ENCODE results near the gene BTBD2. TPM values are rescaled to one million over a fixed set of nuclear protein-coding genes. Genes with fewer than 3 reads are reported as not detected.
A peak's percentile ranks its signal among the peaks of the same experiment; 100 is the strongest.

BTBD2 gene
- total RNA-seq, 1 experiment from 2014 or later: 32.6 TPM

- Histone ChIP-seq H3K9me3 (replicated peaks) (no peaks in the 10 kb centered on the region), H3K27me3 (replicated peaks) (no peaks in the 10 kb centered on the region), H3K4me1 (replicated peaks) (no peaks in the 10 kb centered on the region), H3K4me3 (no peak overlapping the region), H3K36me3 (peaks cover 65% of the 10 kb centered on the region), H3K27ac (no peak overlapping the region)
- no peak for DNase-seq (ENCODE audit: low read depth in 1 of 2, low spot score in 2 of 2)
Observed at GRCh38 chr19:1984357-1984756, 31.2 kb downstream of the BTBD2 start.

GRCh38 chr19:1981253-1981652 is 34.3 kb downstream of the BTBD2 start:
- no peaks in the 10 kb centered on the region for H3K27me3 ChIP-seq (replicated peaks)
- no peak for DNase-seq (ENCODE audit: low read depth in 1 of 2, low spot score in 2 of 2)
- peaks cover 58% of the 10 kb centered on the region for H3K36me3 ChIP-seq
- no peak overlapping the region for H3K4me3 ChIP-seq
- H3K9me3 ChIP-seq (replicated peaks): no peaks in the 10 kb centered on the region
- H3K27ac ChIP-seq: no peak overlapping the region
- no peaks in the 10 kb centered on the region for H3K4me1 ChIP-seq (replicated peaks)

GRCh38 chr19:1980809-1981181 is 34.7 kb downstream of the BTBD2 start:
- Histone ChIP-seq H3K36me3 (peaks cover 55% of the 10 kb centered on the region), H3K27ac (no peak overlapping the region), H3K27me3 (replicated peaks) (no peaks in the 10 kb centered on the region), H3K4me1 (replicated peaks) (no peaks in the 10 kb centered on the region), H3K9me3 (replicated peaks) (no peaks in the 10 kb centered on the region), H3K4me3 (no peak overlapping the region)
- DNase-seq (ENCODE audit: low read depth in 1 of 2, low spot score in 2 of 2): no peak

- H3K9me3 ChIP-seq (replicated peaks): no peaks in the 10 kb centered on the region
- no peaks in the 10 kb centered on the region for H3K27me3 ChIP-seq (replicated peaks)
- H3K36me3 ChIP-seq: peaks cover 57% of the 10 kb centered on the region
- DNase-seq (ENCODE audit: low read depth in 1 of 2, low spot score in 2 of 2): no peak
- no peak overlapping the region for H3K27ac ChIP-seq
- H3K4me1 ChIP-seq (replicated peaks): no peaks in the 10 kb centered on the region
- H3K4me3 ChIP-seq: no peak overlapping the region
Observed at GRCh38 chr19:1980091-1980808, 35.3 kb downstream of the BTBD2 start.

GRCh38 chr19:1979642-1980041 is 35.9 kb downstream of the BTBD2 start:
- no peak overlapping the region for H3K27ac ChIP-seq
- no peaks in the 10 kb centered on the region for H3K4me1 ChIP-seq (replicated peaks)
- no peaks in the 10 kb centered on the region for H3K9me3 ChIP-seq (replicated peaks)
- H3K36me3 ChIP-seq: peaks cover 53% of the 10 kb centered on the region
- no peak overlapping the region for H3K4me3 ChIP-seq
- DNase-seq (ENCODE audit: low read depth in 1 of 2, low spot score in 2 of 2): peak in 1 of 2 experiments; percentile 43
- H3K27me3 ChIP-seq (replicated peaks): no peaks in the 10 kb centered on the region

- Histone ChIP-seq H3K27ac (no peak overlapping the region), H3K27me3 (replicated peaks) (no peaks in the 10 kb centered on the region), H3K4me1 (replicated peaks) (no peaks in the 10 kb centered on the region), H3K36me3 (peaks cover 52% of the 10 kb centered on the region), H3K9me3 (replicated peaks) (no peaks in the 10 kb centered on the region), H3K4me3 (no peak overlapping the region)
- no peak for DNase-seq (ENCODE audit: low read depth in 1 of 2, low spot score in 2 of 2)
Observed at GRCh38 chr19:1979017-1979416, 36.5 kb downstream of the BTBD2 start.

GRCh38 chr19:1978346-1978894 is 37.1 kb downstream of the BTBD2 start:
- Histone ChIP-seq H3K9me3 (replicated peaks) (no peaks in the 10 kb centered on the region), H3K36me3 (peaks cover 51% of the 10 kb centered on the region), H3K4me1 (replicated peaks) (no peaks in the 10 kb centered on the region), H3K4me3 (no peak overlapping the region), H3K27ac (no peak overlapping the region), H3K27me3 (replicated peaks) (no peaks in the 10 kb centered on the region)
- DNase-seq (ENCODE audit: low read depth in 1 of 2, low spot score in 2 of 2): no peak

GRCh38 chr19:1977120-1977519 is 38.4 kb downstream of the BTBD2 start:
- peaks cover 45% of the 10 kb centered on the region for H3K36me3 ChIP-seq
- no peak overlapping the region for H3K27ac ChIP-seq
- no peaks in the 10 kb centered on the region for H3K27me3 ChIP-seq (replicated peaks)
- no peaks in the 10 kb centered on the region for H3K9me3 ChIP-seq (replicated peaks)
- H3K4me1 ChIP-seq (replicated peaks): no peaks in the 10 kb centered on the region
- no peak for DNase-seq (ENCODE audit: low read depth in 1 of 2, low spot score in 2 of 2)
- no peak overlapping the region for H3K4me3 ChIP-seq

- Histone ChIP-seq H3K4me1 (replicated peaks) (no peaks in the 10 kb centered on the region), H3K27ac (no peak overlapping the region), H3K9me3 (replicated peaks) (no peaks in the 10 kb centered on the region), H3K27me3 (replicated peaks) (no peaks in the 10 kb centered on the region), H3K4me3 (no peak overlapping the region), H3K36me3 (peaks cover 47% of the 10 kb centered on the region)
- DNase-seq (ENCODE audit: low read depth in 1 of 2, low spot score in 2 of 2): no peak
Observed at GRCh38 chr19:1975162-1975480, 40.4 kb downstream of the BTBD2 start.

GRCh38 chr19:1974381-1975161 is 40.9 kb downstream of the BTBD2 start:
- H3K27ac ChIP-seq: no peak overlapping the region
- no peaks in the 10 kb centered on the region for H3K27me3 ChIP-seq (replicated peaks)
- DNase-seq (ENCODE audit: low read depth in 1 of 2, low spot score in 2 of 2): no peak
- H3K4me3 ChIP-seq: no peak overlapping the region
- no peaks in the 10 kb centered on the region for H3K9me3 ChIP-seq (replicated peaks)
- H3K36me3 ChIP-seq: peaks cover 47% of the 10 kb centered on the region
- no peaks in the 10 kb centered on the region for H3K4me1 ChIP-seq (replicated peaks)

- no peak overlapping the region for H3K27ac ChIP-seq
- peaks cover 30% of the 10 kb centered on the region for H3K36me3 ChIP-seq
- DNase-seq (ENCODE audit: low read depth in 1 of 2, low spot score in 2 of 2): no peak
- H3K27me3 ChIP-seq (replicated peaks): no peaks in the 10 kb centered on the region
- H3K9me3 ChIP-seq (replicated peaks): no peaks in the 10 kb centered on the region
- H3K4me1 ChIP-seq (replicated peaks): no peaks in the 10 kb centered on the region
- no peak overlapping the region for H3K4me3 ChIP-seq
Observed at GRCh38 chr19:1970806-1971502, 44.6 kb downstream of the BTBD2 start.

- H3K27me3 ChIP-seq (replicated peaks): no peaks in the 10 kb centered on the region
- DNase-seq (ENCODE audit: low read depth in 1 of 2, low spot score in 2 of 2): no peak
- peaks cover 25% of the 10 kb centered on the region for H3K36me3 ChIP-seq
- H3K9me3 ChIP-seq (replicated peaks): no peaks in the 10 kb centered on the region
- H3K4me1 ChIP-seq (replicated peaks): no peaks in the 10 kb centered on the region
- no peak overlapping the region for H3K4me3 ChIP-seq
- no peak overlapping the region for H3K27ac ChIP-seq
Observed at GRCh38 chr19:1970003-1970805, 45.3 kb downstream of the BTBD2 start.

- peaks cover 21% of the 10 kb centered on the region for H3K36me3 ChIP-seq
- no peak overlapping the region for H3K4me3 ChIP-seq
- no peaks in the 10 kb centered on the region for H3K27me3 ChIP-seq (replicated peaks)
- no peak for DNase-seq (ENCODE audit: low read depth in 1 of 2, low spot score in 2 of 2)
- no peaks in the 10 kb centered on the region for H3K4me1 ChIP-seq (replicated peaks)
- H3K27ac ChIP-seq: no peak overlapping the region
- no peaks in the 10 kb centered on the region for H3K9me3 ChIP-seq (replicated peaks)
Observed at GRCh38 chr19:1969176-1970002, 46.1 kb downstream of the BTBD2 start.

Measured in SJSA1 (cell line).